Muscle of leg (tissue), 11 donors: Measurements from ENCODE around the gene CTTN. TPM values are rescaled to one million over a fixed set of nuclear protein-coding genes. Genes with fewer than 3 reads are reported as not detected.

Experiments
- DNase-seq: peaks from one replicate; pipeline ENCODE4 v3.0.0; 2013
- H3K27ac ChIP-seq: one replicate; pipeline ENCODE4 v1.5.1; 2013; ENCODE audit warnings: mild to moderate bottlenecking, low read length, control low read depth
- H3K27me3 ChIP-seq: one replicate; pipeline ENCODE4 v1.6.1; 2013; ENCODE audit warnings: low read length; ENCODE audit not compliant: control insufficient read depth, insufficient read depth
- H3K36me3 ChIP-seq: one replicate; pipeline ENCODE4 v1.6.1; 2013; ENCODE audit warnings: low read length; ENCODE audit not compliant: control insufficient read depth, insufficient read depth
- H3K4me1 ChIP-seq: one replicate; pipeline ENCODE4 v1.6.1; 2013; ENCODE audit warnings: low read length; ENCODE audit not compliant: control insufficient read depth, insufficient read depth
- H3K4me3 ChIP-seq: one replicate; pipeline ENCODE4 v1.5.1; 2013; ENCODE audit warnings: low read length, control low read depth
- H3K9me3 ChIP-seq: replicated peaks from 2 replicates; pipeline ENCODE4 v1.6.1; 2013; ENCODE audit warnings: low read depth, low read length; ENCODE audit not compliant: control insufficient read depth
- WGBS: methylation state at CpG from one replicate; pipeline ENCODE4 v1.1.5; 2013; ENCODE audit warnings: missing lambda C conversion rate; ENCODE audit not compliant: insufficient coverage; 5-methylcytosine and 5-hydroxymethylcytosine counted together
- polyA plus RNA-seq, 8 donors: library from polyadenylated mRNA; unstranded; fragments of 120-200 nt; gene quantifications; one replicate each; pipeline versions ENCODE4 v1.2.1 to v1.2.3, GENCODE V29; 2013; ENCODE audit warnings: inconsistent platforms in 1 of 8, low replicate concordance in 1 of 8; ENCODE audit not compliant: insufficient read length in 8 of 8, insufficient read depth in 1 of 8
- total RNA-seq: library from RNA; stranded (reverse); fragments of 120-200 nt; gene quantifications from one replicate; pipeline ENCODE4 v1.2.4, GENCODE V29; 2013

The CTTN gene
- total and polyA plus RNA-seq, 9 donors, result 78.1 to 126 (median 109) TPM

GRCh38 chr11:70473186-70473872 lies 75.0 kb downstream of the CTTN start:
- peaks cover 17% of the 10 kb centered on the region for H3K4me1 ChIP-seq
- no peaks in the 10 kb centered on the region for H3K9me3 ChIP-seq
- peaks cover 6% of the 10 kb centered on the region for H3K27me3 ChIP-seq
- no peak for DNase-seq
- WGBS, result 91% methylated on average over 18 of the region's 22 CpGs
- no peaks in the 10 kb centered on the region for H3K36me3 ChIP-seq
- H3K27ac ChIP-seq, result no peak overlapping the region
- no peak overlapping the region for H3K4me3 ChIP-seq

DNA sequence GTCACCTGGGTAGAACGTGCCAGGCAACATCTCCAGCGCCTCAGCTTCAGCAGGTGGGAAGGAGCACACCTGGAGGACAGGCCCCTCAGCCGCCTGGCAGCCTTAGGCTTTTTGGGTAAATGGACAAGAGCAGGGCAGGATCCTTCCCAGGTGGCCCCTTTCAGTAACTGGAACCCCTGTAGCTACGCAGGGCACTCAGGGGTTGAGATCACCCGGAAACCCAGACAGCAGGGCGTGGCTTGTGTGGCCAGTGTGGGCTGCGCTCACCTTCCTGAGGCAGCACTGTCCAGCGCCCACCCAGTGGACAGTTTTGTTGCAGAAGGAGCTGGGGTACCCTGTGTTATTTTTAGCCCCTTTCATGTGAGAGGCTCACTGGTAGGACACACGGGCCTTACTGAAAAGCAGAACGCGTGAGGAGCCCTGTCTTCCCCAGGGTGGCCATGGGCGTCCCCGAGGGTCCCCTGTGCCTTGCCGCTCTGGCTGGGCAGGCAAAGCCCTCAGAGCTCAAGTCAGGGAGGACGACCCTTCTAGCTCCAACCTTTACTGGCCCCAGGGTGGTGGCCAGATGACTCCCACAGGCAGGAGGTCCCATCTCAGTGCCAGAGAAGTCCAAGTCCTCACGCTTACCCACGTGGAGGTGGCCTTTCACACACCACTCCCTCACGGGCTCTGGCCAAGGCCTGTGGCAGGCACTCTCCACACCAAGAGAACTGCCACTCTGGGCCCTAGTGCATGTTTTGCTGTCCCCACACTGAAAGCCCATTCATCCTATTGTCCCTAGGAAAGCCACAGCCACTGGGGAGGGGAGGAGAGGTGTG lies 75.8 kb downstream of the CTTN start:
- 80% methylated on average over 18 of the region's 18 CpGs for WGBS
- H3K36me3 ChIP-seq, result no peaks in the 10 kb centered on the region
- DNase-seq, result no peak

DNA sequence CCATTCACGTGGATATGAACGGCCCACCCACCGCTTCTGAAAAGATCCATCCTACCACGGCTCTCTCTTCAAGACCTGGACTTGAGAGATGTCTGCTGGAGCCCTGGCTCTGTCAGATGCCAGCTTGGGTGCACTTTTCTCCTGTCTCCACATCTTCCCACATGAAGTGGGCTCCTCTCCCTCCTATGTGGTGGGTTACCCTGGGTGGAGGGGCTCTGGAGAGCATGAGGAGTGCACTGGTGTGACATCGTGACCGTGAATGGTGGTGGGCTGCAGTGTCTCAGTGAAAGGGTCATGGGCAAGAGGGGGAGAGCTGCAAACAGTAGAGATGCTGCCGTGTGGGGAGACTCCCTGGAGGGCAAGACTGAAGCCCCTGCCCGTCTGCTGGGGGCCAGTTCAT lies 76.4 kb downstream of the CTTN start:
- Histone ChIP-seq H3K36me3 (no peaks in the 10 kb centered on the region), H3K4me3 (no peak overlapping the region), H3K27me3 (peaks cover 6% of the 10 kb centered on the region), H3K27ac (no peak overlapping the region), H3K4me1 (peaks cover 14% of the 10 kb centered on the region), H3K9me3 (no peaks in the 10 kb centered on the region)
- WGBS, result 81% methylated on average over 8 of the region's 8 CpGs
- no peak for DNase-seq

More for the DNA sequence above, 75.8 kb downstream of the CTTN start:
- peaks cover 14% of the 10 kb centered on the region for H3K4me1 ChIP-seq
- H3K4me3 ChIP-seq, result no peak overlapping the region
- H3K9me3 ChIP-seq, result no peaks in the 10 kb centered on the region
- H3K27me3 ChIP-seq, result peaks cover 6% of the 10 kb centered on the region
- H3K27ac ChIP-seq, result no peak overlapping the region

- H3K27me3 ChIP-seq, result peaks cover 3% of the 10 kb centered on the region
- H3K36me3 ChIP-seq, result no peaks in the 10 kb centered on the region
- H3K4me1 ChIP-seq, result peaks cover 21% of the 10 kb centered on the region
- no peak overlapping the region for H3K27ac ChIP-seq
- H3K9me3 ChIP-seq, result no peaks in the 10 kb centered on the region
- DNase-seq, result no peak
- no peak overlapping the region for H3K4me3 ChIP-seq
- WGBS, result 80% methylated on average over 4 of the region's 4 CpGs
Observed at GRCh38 chr11:70476669-70477068, 78.3 kb downstream of the CTTN start.

- no peak overlapping the region for H3K4me3 ChIP-seq
- DNase-seq, result no peak
- H3K27me3 ChIP-seq, result no peaks in the 10 kb centered on the region
- WGBS, result 74% methylated on average over 3 of the region's 6 CpGs
- H3K27ac ChIP-seq, result no peak overlapping the region
- H3K36me3 ChIP-seq, result no peaks in the 10 kb centered on the region
- no peaks in the 10 kb centered on the region for H3K9me3 ChIP-seq
- H3K4me1 ChIP-seq, result peaks cover 26% of the 10 kb centered on the region
Observed at GRCh38 chr11:70477176-70477575, 78.8 kb downstream of the CTTN start.

GRCh38 chr11:70477609-70478008 lies 79.3 kb downstream of the CTTN start:
- peak; percentile 33 for DNase-seq
- Histone ChIP-seq H3K36me3 (no peaks in the 10 kb centered on the region), H3K4me1 (peaks cover 31% of the 10 kb centered on the region), H3K27ac (no peak overlapping the region), H3K27me3 (no peaks in the 10 kb centered on the region), H3K4me3 (no peak overlapping the region), H3K9me3 (no peaks in the 10 kb centered on the region)
- WGBS, result 49% methylated on average over 10 of the region's 10 CpGs

GRCh38 chr11:70478166-70478890 lies 80.0 kb downstream of the CTTN start:
- H3K27me3 ChIP-seq, result no peaks in the 10 kb centered on the region
- H3K4me1 ChIP-seq, result peaks cover 37% of the 10 kb centered on the region
- no peak overlapping the region for H3K4me3 ChIP-seq
- H3K9me3 ChIP-seq, result no peaks in the 10 kb centered on the region
- no peaks in the 10 kb centered on the region for H3K36me3 ChIP-seq
- WGBS, result 69% methylated on average over 9 of the region's 11 CpGs
- H3K27ac ChIP-seq, result no peak overlapping the region
- no peak for DNase-seq

DNA sequence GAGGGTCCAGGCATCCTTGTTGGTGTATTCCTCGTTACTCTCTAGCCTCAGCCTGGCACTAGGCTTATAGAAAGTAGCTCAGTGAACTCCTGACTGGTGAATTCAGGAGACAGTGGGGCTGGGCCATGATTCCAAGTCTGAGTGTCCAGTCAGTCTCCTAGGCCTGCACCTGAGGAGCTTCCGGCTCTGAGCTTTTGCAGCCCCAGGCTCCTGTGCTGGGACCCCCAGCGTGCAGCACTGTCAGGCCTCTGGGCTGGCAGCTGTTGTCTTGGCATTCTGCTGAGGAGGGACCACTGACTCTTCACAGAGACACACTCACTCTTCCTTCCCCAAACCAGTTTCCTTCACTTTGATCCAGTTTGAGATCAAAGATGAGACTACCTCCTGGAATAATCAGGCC lies 82.4 kb downstream of the CTTN start:
- no peak for DNase-seq
- WGBS, result 74% methylated on average over 3 of the region's 3 CpGs
- H3K36me3 ChIP-seq, result no peaks in the 10 kb centered on the region

DNA sequence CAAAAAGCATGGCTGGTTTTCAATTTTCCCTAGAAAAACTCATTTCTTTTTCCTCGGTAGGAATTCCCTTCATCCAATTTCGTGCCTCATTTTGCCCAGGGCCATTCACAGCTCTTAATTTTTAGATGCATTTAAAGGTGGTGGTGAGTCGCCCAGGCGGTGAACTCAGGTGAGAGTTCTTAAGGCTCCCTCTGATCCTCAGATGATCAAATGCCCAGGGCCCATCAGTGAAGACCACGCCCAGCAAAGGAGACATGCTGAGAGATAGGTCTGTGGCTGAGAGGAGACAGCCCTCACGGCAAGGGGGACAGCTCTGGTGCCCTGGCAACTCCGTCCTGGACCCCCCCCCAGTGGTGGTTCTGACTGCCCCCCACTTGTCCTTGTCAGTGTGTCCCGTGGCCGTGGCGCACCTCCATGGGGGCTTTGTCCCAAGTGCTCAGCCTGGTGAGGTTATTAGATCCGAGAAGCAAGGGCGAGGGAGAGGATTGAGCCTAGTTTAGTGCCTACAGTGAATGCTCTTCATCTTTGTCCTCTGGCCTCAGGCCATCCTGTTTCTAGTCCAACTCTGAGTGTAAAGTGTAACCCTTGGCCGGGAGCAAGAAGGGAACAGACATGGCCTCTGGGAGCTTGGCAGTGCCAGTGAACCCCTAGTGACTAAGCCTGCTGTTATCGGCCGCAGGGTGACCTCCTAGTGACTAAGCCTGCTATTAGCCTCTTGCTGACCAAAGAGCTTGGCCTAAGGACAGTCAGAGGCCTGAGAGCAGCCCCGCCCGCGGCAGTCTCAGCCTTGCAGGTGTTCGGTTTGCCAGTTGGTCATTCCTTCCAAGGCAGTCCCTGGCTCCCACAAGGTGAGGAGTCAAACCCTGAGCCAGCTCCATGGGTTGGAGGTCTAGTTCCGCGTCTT lies 83.5 kb downstream of the CTTN start:
- Histone ChIP-seq H3K4me1 (peaks cover 42% of the 10 kb centered on the region), H3K27ac (peak overlapping the region; percentile 74), H3K36me3 (no peaks in the 10 kb centered on the region), H3K27me3 (peaks cover 2% of the 10 kb centered on the region), H3K9me3 (no peaks in the 10 kb centered on the region), H3K4me3 (no peak overlapping the region)
- 84% methylated on average over 11 of the region's 21 CpGs for WGBS
- DNase-seq, result peak; percentile 38

More for the DNA sequence above, 82.4 kb downstream of the CTTN start:
- H3K27me3 ChIP-seq, result peaks cover 2% of the 10 kb centered on the region
- no peak overlapping the region for H3K27ac ChIP-seq
- H3K4me1 ChIP-seq, result peaks cover 42% of the 10 kb centered on the region
- H3K4me3 ChIP-seq, result no peak overlapping the region
- H3K9me3 ChIP-seq, result no peaks in the 10 kb centered on the region
